ENCODE measurements around the gene BEND4. TPM values are rescaled to one million over a fixed set of nuclear protein-coding genes. Genes with fewer than 3 reads are reported as not detected.

BEND4 gene
- total RNA-seq, 1 donor from 2014 or later = not detected

- DNase-seq (ENCODE audit: low read depth) = no peak
Observed at GRCh38 chr4:42112846-42113245, 39.6 kb downstream of the BEND4 start.

DNA sequence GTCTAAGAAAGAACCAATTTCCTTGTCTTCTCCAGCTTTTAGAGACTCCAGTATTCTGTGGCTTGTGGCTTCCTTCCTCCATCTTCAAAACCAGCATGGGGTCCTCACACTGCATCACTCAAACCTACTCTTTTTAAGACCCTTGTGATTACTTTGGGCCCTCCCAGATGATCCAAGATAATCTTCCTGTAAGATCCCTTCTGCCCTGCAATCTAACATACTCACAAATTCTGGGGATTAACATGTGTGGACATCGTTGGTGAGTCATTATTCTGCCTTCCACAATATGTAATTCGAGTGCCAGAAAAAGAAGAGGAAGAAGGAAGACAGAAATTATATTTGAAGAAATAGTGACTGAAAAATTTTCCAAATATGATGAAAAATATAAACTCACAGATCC lies 47.9 kb downstream of the BEND4 start:
- peak; percentile 6 for DNase-seq (ENCODE audit: low read depth)

GRCh38 chr4:42101446-42101975 lies 50.9 kb downstream of the BEND4 start:
- DNase-seq (ENCODE audit: low read depth) = no peak

DNA sequence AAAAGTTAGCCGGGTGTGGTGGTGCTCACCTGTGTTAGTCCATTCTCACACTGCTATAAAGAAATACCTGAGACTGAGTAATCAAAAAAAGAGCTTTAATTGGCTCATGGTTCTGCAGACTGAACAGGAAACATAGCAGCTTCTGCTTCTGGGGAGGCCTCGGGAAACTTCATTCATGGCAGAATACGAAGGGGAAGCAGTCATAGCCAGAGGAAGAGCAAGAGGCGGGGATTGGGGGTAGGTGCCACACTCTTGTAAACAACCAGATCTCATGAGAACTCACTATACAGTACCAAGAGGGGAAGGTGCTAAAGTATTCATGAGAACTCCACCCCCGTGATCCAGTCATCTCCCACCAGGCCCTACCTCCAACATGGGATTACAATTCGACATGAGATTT lies 64.1 kb downstream of the BEND4 start:
- no peak for DNase-seq (ENCODE audit: low read depth)

GRCh38 chr4:42083816-42084215 lies 68.6 kb downstream of the BEND4 start:
- DNase-seq (ENCODE audit: low read depth) = no peak

GRCh38 chr4:42080306-42080705 lies 72.1 kb downstream of the BEND4 start:
- DNase-seq (ENCODE audit: low read depth) = no peak

DNA sequence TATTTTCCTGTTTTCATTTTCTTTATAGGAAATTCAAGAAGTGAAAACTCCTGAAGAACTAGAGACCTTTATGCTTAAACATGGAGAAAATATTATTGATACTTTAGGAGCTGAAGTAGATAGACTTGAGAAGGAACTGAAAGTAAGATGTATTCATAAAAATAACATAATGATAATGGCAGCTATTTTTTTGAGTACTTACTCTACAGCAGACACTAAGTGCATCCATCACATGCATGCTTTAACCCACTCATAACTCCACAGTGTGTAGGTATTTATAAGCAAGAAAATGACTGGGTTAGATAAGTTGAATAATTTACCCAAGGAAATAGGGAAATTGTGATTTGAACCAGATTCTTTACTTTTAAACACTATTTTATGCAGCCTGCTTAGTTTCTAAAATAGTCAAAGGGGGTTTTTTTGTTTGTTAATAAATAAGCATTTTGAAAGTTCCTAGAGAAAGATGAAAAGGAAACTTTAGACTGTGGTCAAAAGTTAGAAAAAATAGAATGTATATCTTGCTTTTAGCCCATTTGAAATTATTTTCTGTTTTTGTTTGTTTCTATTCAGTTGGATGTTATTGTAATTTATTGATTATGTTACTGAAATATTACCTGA lies 74.2 kb downstream of the BEND4 start:
- DNase-seq (ENCODE audit: low read depth) = no peak

- no peak for DNase-seq (ENCODE audit: low read depth)
Observed at GRCh38 chr4:42074294-42074693, 78.2 kb downstream of the BEND4 start.

- DNase-seq (ENCODE audit: low read depth) = no peak
Observed at GRCh38 chr4:42070463-42070862, 82.0 kb downstream of the BEND4 start.

DNA sequence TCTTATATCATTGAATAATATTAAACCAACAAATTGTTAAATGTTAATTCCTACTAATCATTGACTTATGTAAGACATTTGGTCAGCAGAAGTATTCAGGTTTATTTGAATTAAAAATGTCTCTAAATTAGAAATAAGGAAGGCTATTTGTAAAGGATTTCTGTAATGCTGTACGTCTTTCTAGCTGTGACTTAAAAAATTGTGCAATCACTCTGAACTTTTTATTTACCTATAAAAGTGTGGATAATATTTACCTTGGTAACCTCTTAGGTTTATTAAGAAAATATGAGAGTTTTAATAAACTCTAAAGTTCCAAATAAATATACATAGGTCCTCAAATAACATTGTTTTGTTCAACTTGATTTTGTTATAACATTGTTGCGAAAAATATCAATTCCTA lies 85.2 kb downstream of the BEND4 start:
- no peak for DNase-seq (ENCODE audit: low read depth)

- DNase-seq (ENCODE audit: low read depth) = no peak
Observed at GRCh38 chr4:42066402-42066801, 86.1 kb downstream of the BEND4 start.

Other genes with a start within 250 kb of the BEND4 start
- 63.5 and 99.3 TPM in 2 replicates for gene TMEM33, start 217.2 kb downstream of the BEND4 start, total RNA-seq
- gene DCAF4L1, start 170.9 kb downstream of the BEND4 start, total RNA-seq = 0.32 and 0.42 TPM in 2 replicates
- 65.9 and 72.4 TPM in 2 replicates for gene SLC30A9, start 162.1 kb downstream of the BEND4 start, total RNA-seq
- not detected in 2 replicates for gene SHISA3, start 244.8 kb upstream of the BEND4 start, total RNA-seq